Mesendoderm (in vitro differentiated cells): Measurements from ENCODE around the gene GLUD1.

Source experiments
- DNase-seq: peaks from one replicate; pipeline ENCODE4 v3.0.0; 2013
- H2AK5ac ChIP-seq: 2 replicates; pipeline ENCODE4 v1.6.1; 2013; ENCODE audit warnings: low read length, inconsistent platforms
- H2BK120ac ChIP-seq: 2 replicates; pipeline ENCODE4 v1.6.1; 2013; ENCODE audit warnings: low read depth, mild to moderate bottlenecking, low read length, moderate library complexity, mixed read lengths
- H2BK15ac ChIP-seq: replicated peaks from 2 replicates; pipeline ENCODE4 v1.6.1; 2013; ENCODE audit warnings: low read depth, mild to moderate bottlenecking, moderate library complexity
- H2BK5ac ChIP-seq: 2 replicates; pipeline ENCODE4 v1.6.1; 2013; ENCODE audit warnings: low read length, inconsistent platforms
- H3K18ac ChIP-seq: 2 replicates; pipeline ENCODE4 v1.6.1; 2013; ENCODE audit warnings: mild to moderate bottlenecking, low read length, mixed read lengths
- H3K23ac ChIP-seq: one replicate; pipeline ENCODE4 v1.6.1; 2013; ENCODE audit warnings: low read length
- H3K27ac ChIP-seq: 2 replicates; pipeline ENCODE4 v1.5.1; 2013; ENCODE audit warnings: low read depth, mild to moderate bottlenecking, inconsistent platforms, low read length, moderate library complexity
- H3K27me3 ChIP-seq: 2 replicates; pipeline ENCODE4 v1.6.1; 2013; ENCODE audit warnings: low read length, control low read depth, mild to moderate bottlenecking, inconsistent platforms; ENCODE audit not compliant: insufficient read depth, poor library complexity
- H3K36me3 ChIP-seq: 2 replicates; pipeline ENCODE4 v1.6.1; 2013; ENCODE audit warnings: low read length, inconsistent platforms; ENCODE audit not compliant: control insufficient read depth, insufficient read depth
- H3K4ac ChIP-seq: one replicate; pipeline ENCODE4 v1.6.1; 2013; ENCODE audit warnings: low read depth, mild to moderate bottlenecking, low read length, moderate library complexity
- H3K4me1 ChIP-seq: 2 replicates; pipeline ENCODE4 v1.6.1; 2013; ENCODE audit warnings: low read depth, low read length, inconsistent platforms; ENCODE audit not compliant: control insufficient read depth
- H3K4me2 ChIP-seq: 2 replicates; pipeline ENCODE4 v1.6.1; 2013; ENCODE audit warnings: low read length
- H3K4me3 ChIP-seq: 2 replicates; pipeline ENCODE4 v1.5.1; 2013; ENCODE audit warnings: mild to moderate bottlenecking, low read length
- H3K56ac ChIP-seq: one replicate; pipeline ENCODE4 v1.6.1; 2013; ENCODE audit warnings: low read length
- H3K79me1 ChIP-seq: 2 replicates; pipeline ENCODE4 v1.6.1; 2013; ENCODE audit warnings: low read length, inconsistent platforms
- H3K79me2 ChIP-seq: 2 replicates; pipeline ENCODE4 v1.6.1; 2013; ENCODE audit warnings: mild to moderate bottlenecking, low read length; ENCODE audit not compliant: control insufficient read depth, insufficient read depth
- H3K9ac ChIP-seq: 2 replicates; pipeline ENCODE4 v1.6.1; 2013; ENCODE audit warnings: low read length, inconsistent platforms
- H4K5ac ChIP-seq: one replicate; pipeline ENCODE4 v1.6.1; 2013; ENCODE audit warnings: low read length
- H4K8ac ChIP-seq: one replicate; pipeline ENCODE4 v1.6.1; 2013; ENCODE audit warnings: low read depth, mild to moderate bottlenecking, control low read depth, low read length, moderate library complexity
- WGBS: extraction: QIAGEN DNeasy Blood & Tissue Kit; methylation state at CpG from one replicate; pipeline ENCODE4 v1.1.7; 2013; ENCODE audit warnings: low lambda C conversion rate, missing lambda C conversion rate; ENCODE audit not compliant: insufficient coverage; ENCODE audit errors: extremely low coverage; 5-methylcytosine and 5-hydroxymethylcytosine counted together

Gene GLUD1

DNA sequence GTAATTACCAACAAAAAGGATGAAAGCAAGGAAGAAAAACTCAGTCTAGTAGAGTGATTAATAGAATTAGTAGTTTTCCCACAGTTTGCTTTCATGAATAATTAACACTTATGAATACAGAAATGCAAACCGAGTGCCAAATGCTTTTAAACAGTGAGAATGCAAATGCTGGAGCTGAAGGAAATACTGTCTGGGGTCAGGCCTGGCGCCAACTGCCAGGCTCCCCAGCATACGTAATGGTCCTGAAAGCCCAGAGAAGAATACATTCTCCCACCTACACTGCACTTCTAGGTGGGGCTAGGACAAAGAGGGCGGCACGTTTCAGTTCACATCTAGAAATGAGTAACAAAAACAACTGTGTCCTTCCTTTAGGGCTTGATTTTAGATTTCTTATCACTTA lies 30.0 kb downstream of the GLUD1 start:
- Histone ChIP-seq H3K36me3 (peaks cover 5% of the 10 kb centered on the region), H3K56ac (no peak overlapping the region), H3K4me2 (no peak overlapping the region), H3K23ac (no peak overlapping the region), H2BK15ac (no peak overlapping the region), H3K9ac (no peak overlapping the region), H2AK5ac (no peak overlapping the region), H3K27ac (no peak overlapping the region), H2BK120ac (no peak overlapping the region), H3K4ac (no peak overlapping the region), H3K27me3 (no peaks in the 10 kb centered on the region), H3K79me2 (no peaks in the 10 kb centered on the region), H4K8ac (no peak overlapping the region), H3K4me1 (no peaks in the 10 kb centered on the region), H3K79me1 (no peaks in the 10 kb centered on the region), H4K5ac (no peak overlapping the region), H3K18ac (no peak overlapping the region), H3K4me3 (no peak overlapping the region), H2BK5ac (no peak overlapping the region)
- no peak for DNase-seq
- no CpG with 5 or more reads among the region's 5 CpGs for WGBS

- WGBS = no CpG with 5 or more reads among the region's 6 CpGs
- Histone ChIP-seq H3K27ac (no peak overlapping the region), H3K56ac (no peak overlapping the region), H3K79me2 (no peaks in the 10 kb centered on the region), H3K36me3 (no peaks in the 10 kb centered on the region), H3K9ac (no peak overlapping the region), H2BK120ac (no peak overlapping the region), H4K5ac (no peak overlapping the region), H3K79me1 (no peaks in the 10 kb centered on the region), H3K4me1 (peaks cover under 1% of the 10 kb centered on the region), H3K4ac (no peak overlapping the region), H3K27me3 (no peaks in the 10 kb centered on the region), H2AK5ac (no peak overlapping the region), H2BK15ac (no peak overlapping the region), H3K18ac (no peak overlapping the region), H2BK5ac (no peak overlapping the region), H3K4me3 (no peak overlapping the region), H3K23ac (no peak overlapping the region), H4K8ac (no peak overlapping the region), H3K4me2 (no peak overlapping the region)
- DNase-seq = no peak
Observed at GRCh38 chr10:87060280-87060928, 34.2 kb downstream of the GLUD1 start.

DNA sequence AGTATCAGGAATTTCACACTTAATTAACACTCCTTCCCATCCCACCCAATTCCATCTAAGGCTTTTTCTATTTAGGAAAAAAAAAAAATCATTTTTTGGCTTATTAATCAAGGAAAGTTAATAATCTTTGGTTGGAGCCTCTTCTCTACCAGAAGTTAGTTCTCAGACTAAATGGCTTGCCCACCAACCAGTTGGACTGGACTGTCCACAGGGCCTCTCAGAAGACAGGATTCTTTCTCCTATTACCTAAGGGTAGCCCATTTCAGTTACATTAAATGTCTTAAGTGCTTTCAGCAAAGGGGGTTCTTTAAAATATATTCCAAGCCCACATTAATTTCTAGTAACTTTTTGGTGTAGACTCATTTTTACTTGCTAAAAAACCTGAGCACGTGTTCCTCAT lies 35.2 kb downstream of the GLUD1 start:
- no peak overlapping the region for H2BK15ac ChIP-seq
- H3K27me3 ChIP-seq = no peaks in the 10 kb centered on the region
- no peak overlapping the region for H3K4me3 ChIP-seq
- no peaks in the 10 kb centered on the region for H3K36me3 ChIP-seq
- no peak overlapping the region for H4K5ac ChIP-seq
- no peaks in the 10 kb centered on the region for H3K79me1 ChIP-seq
- no peak overlapping the region for H3K23ac ChIP-seq
- no peak overlapping the region for H3K18ac ChIP-seq
- no peak overlapping the region for H2BK5ac ChIP-seq
- H3K9ac ChIP-seq = no peak overlapping the region
- no peak overlapping the region for H3K4me2 ChIP-seq
- no peak overlapping the region for H4K8ac ChIP-seq
- H3K27ac ChIP-seq = no peak overlapping the region
- H2AK5ac ChIP-seq = no peak overlapping the region
- no peak overlapping the region for H3K4ac ChIP-seq
- no peak for DNase-seq
- WGBS = no CpG with 5 or more reads among the region's 1 CpG
- H2BK120ac ChIP-seq = no peak overlapping the region
- no peak overlapping the region for H3K56ac ChIP-seq
- no peaks in the 10 kb centered on the region for H3K79me2 ChIP-seq
- H3K4me1 ChIP-seq = peaks cover 7% of the 10 kb centered on the region

- Histone ChIP-seq H3K4ac (no peak overlapping the region), H3K27ac (no peak overlapping the region)
Observed at GRCh38 chr10:87058171-87058570, 36.5 kb downstream of the GLUD1 start.

GRCh38 chr10:87054373-87055295 lies 40.0 kb downstream of the GLUD1 start:
- Histone ChIP-seq H3K36me3 (no peaks in the 10 kb centered on the region), H2AK5ac (no peak overlapping the region), H4K8ac (no peak overlapping the region), H3K56ac (no peak overlapping the region), H3K4me3 (no peak overlapping the region), H3K4me1 (peaks cover 7% of the 10 kb centered on the region), H4K5ac (no peak overlapping the region), H3K27me3 (no peaks in the 10 kb centered on the region), H3K79me2 (no peaks in the 10 kb centered on the region), H2BK5ac (no peak overlapping the region), H3K9ac (no peak overlapping the region), H3K79me1 (no peaks in the 10 kb centered on the region), H2BK120ac (no peak overlapping the region), H3K27ac (no peak overlapping the region), H3K23ac (no peak overlapping the region), H3K4ac (no peak overlapping the region), H3K18ac (no peak overlapping the region), H3K4me2 (no peak overlapping the region), H2BK15ac (no peak overlapping the region)
- peak; percentile 96 for DNase-seq
- WGBS = no CpG with 5 or more reads among the region's 7 CpGs

More at GRCh38 chr10:87058171-87058570, 36.5 kb downstream of the GLUD1 start:
- no peak overlapping the region for H2BK120ac ChIP-seq
- no peak overlapping the region for H3K56ac ChIP-seq
- H2AK5ac ChIP-seq = no peak overlapping the region
- no peaks in the 10 kb centered on the region for H3K79me2 ChIP-seq
- no peaks in the 10 kb centered on the region for H3K27me3 ChIP-seq
- H3K18ac ChIP-seq = no peak overlapping the region
- H2BK15ac ChIP-seq = no peak overlapping the region
- no peak overlapping the region for H4K5ac ChIP-seq
- no peak overlapping the region for H2BK5ac ChIP-seq
- DNase-seq = no peak
- H4K8ac ChIP-seq = no peak overlapping the region
- WGBS = no CpG with 5 or more reads among the region's 1 CpG
- no peak overlapping the region for H3K9ac ChIP-seq
- no peaks in the 10 kb centered on the region for H3K79me1 ChIP-seq
- peaks cover 7% of the 10 kb centered on the region for H3K4me1 ChIP-seq
- H3K4me2 ChIP-seq = no peak overlapping the region
- H3K36me3 ChIP-seq = no peaks in the 10 kb centered on the region
- no peak overlapping the region for H3K23ac ChIP-seq
- no peak overlapping the region for H3K4me3 ChIP-seq
